Mucosa of descending colon (tissue), 3 donors: ENCODE measurements around the gene FBN1. TPM values are rescaled to one million over a fixed set of nuclear protein-coding genes. Genes with fewer than 3 reads are reported as not detected.
A peak's percentile ranks its signal among the peaks of the same experiment; 100 is the strongest.

Experiments
- ATAC-seq: fragments of 200-7000 bp; cut with Tn5 transposase; one replicate; pipeline ENCODE4 v1.9.1; 2020; ENCODE audit warnings: mild to moderate bottlenecking, moderate library complexity
- DNase-seq, 3 donors: peaks; one replicate each; pipeline ENCODE4 v3.0.0-alpha.2; 2020
- H3K36me3 ChIP-seq: fragments of 200-600 bp; one replicate; pipeline ENCODE4 v1.8.0; 2021; ENCODE audit warnings: low read depth, mild to moderate bottlenecking
- H3K4me1 ChIP-seq: fragments of 200-600 bp; one replicate; pipeline ENCODE4 v1.8.0; 2021; ENCODE audit warnings: low read depth, mild to moderate bottlenecking
- H3K4me3 ChIP-seq: fragments of 200-600 bp; one replicate; pipeline ENCODE4 v1.8.0; 2021; ENCODE audit warnings: mild to moderate bottlenecking
- H3K9me3 ChIP-seq: fragments of 200-600 bp; one replicate; pipeline ENCODE4 v1.8.0; 2021; ENCODE audit warnings: mild to moderate bottlenecking
- intact Hi-C, 2 donors: fragments of 100-400 bp; cut with DNase I in 1 of 2; cut with micrococcal nuclease in 1 of 2; formaldehyde crosslinking; loops; one replicate each; pipeline versions ENCODE4 v1.11.0 to v1.11.1; 2022; cut with DNase I, micrococcal nuclease
- total RNA-seq, 3 donors: library from RNA; stranded (reverse); fragmentation: NEBNext Ultra II Directional in 2 of 3; extraction: Animal tissue kit (Norgen Biotek cat#: 25700) in 2 of 3; gene quantifications; one replicate each; pipeline versions ENCODE4 v1.2.1 to v1.2.4, GENCODE V29; 2021 to 2023
- TF ChIP-seq, protein P1 (sequence below): fragments of 200-600 bp; IDR thresholded peaks from one replicate; pipeline ENCODE4 v1.8.0; 2022; ENCODE audit warnings: antibody characterized with exemption, mild to moderate bottlenecking
- donor health status: DM: no; HTN: no; CAD: no; lungs with moderate emphysema.
- donor health status: DM: no; HTN: no; CAD: no.
- donor health status: DM: no; HTN: yes; CAD: no.

Gene FBN1
- total RNA-seq, 3 donors from 2014 or later, result 9.3 to 47.9 (median 35.9) TPM

DNA sequence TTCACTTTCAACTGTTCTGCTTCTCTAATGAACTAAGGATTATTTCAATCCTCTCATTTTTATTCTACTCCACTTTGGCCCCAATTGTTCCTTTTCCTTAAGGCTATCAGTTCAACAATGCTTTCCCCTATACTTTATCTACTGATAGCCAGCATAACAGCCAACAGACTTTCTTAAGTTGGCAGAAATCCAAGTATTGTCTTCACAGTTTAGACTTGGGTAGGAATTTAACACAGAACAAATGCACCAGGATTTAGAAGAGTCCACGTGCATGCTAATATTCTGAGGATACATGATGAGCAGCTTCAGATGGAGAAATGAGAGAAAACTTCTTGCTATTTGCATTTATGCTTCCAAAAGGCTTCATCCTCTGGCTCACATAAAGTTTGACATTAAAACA, 54.8 kb downstream of the FBN1 start:
- intact Hi-C loops, result no loop called here
- H3K9me3 ChIP-seq, result no peaks in the 10 kb centered on the region
- TF ChIP-seq, protein P1, sequence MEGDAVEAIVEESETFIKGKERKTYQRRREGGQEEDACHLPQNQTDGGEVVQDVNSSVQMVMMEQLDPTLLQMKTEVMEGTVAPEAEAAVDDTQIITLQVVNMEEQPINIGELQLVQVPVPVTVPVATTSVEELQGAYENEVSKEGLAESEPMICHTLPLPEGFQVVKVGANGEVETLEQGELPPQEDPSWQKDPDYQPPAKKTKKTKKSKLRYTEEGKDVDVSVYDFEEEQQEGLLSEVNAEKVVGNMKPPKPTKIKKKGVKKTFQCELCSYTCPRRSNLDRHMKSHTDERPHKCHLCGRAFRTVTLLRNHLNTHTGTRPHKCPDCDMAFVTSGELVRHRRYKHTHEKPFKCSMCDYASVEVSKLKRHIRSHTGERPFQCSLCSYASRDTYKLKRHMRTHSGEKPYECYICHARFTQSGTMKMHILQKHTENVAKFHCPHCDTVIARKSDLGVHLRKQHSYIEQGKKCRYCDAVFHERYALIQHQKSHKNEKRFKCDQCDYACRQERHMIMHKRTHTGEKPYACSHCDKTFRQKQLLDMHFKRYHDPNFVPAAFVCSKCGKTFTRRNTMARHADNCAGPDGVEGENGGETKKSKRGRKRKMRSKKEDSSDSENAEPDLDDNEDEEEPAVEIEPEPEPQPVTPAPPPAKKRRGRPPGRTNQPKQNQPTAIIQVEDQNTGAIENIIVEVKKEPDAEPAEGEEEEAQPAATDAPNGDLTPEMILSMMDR, result no peak
- H3K36me3 ChIP-seq, result no peaks in the 10 kb centered on the region
- H3K4me1 ChIP-seq, result no peaks in the 10 kb centered on the region
- DNase-seq (no peak), ATAC-seq (no peak)
- no peak overlapping the region for H3K4me3 ChIP-seq

DNA sequence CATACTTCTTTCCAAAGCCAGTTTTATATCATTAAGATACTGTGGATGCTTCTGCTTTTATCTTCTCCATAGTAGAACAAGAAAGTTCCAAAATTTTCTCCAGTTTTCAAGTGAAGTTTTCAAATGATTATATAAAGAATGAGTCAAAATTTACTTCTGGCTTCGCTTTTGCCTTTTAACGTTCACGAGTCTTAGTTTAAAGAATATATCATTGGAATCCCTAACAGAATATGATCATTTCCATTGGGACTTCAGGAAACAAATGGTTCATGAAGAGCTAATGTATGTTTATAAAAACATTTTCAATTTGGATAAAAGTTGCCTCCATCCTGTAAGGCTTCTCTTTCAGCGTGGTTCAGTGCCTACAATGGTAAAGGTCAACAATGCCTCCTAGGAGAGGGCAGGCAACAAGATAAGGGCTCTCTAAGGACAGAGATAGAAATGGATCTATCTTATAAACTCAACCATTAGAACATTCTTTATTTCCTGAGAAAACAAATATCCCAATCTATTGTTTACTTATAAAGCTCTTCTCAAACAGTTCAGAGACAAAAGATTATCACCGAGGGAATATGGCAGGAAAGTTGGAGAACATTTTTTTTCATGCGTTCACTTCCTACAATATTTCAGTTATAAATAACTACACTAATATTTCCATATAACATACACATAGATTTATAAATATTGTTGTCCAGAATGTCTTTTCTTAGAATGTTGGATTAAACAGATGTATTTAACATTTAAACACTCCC, 60.5 kb downstream of the FBN1 start:
- no peaks in the 10 kb centered on the region for H3K36me3 ChIP-seq
- H3K4me1 ChIP-seq, result no peaks in the 10 kb centered on the region
- intact Hi-C loops, result no loop called here
- DNase-seq (no peak), ATAC-seq (no peak)
- TF ChIP-seq, protein P1, result no peak
- H3K4me3 ChIP-seq, result no peak overlapping the region
- no peaks in the 10 kb centered on the region for H3K9me3 ChIP-seq

DNA sequence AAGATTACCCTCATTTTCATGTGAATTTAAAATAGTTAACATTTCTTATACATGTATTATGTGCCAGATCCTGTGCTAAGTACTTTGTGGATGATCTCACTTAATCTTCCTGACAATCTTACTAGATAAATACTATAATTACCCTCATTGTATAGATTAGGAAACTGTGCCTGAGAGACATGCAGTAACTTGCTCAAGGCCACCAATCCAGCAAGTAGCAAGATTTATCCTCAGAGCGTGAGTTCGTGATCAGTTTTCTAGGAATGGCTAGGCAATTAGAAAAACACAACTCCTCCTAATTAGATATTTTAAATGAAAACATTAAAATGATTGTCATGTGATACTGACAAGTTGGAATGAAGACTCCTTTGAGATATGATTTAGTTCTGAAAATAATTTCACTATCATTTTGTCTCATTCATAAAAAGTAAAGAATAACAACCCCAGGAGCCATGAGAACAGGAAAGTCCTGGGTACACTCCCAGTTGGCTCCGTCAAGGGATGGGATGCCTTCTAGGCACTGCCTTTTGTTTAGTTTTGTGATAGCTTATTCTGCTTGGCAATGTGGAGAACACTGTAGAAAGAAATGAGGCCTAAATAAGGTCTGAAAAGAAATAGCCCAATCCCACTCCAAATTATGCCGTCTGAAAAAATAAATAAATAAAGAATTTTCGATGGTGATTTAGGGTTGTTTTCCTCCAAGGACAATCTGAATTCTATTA, 61.3 kb downstream of the FBN1 start:
- intact Hi-C loops, result no loop called here
- H3K36me3 ChIP-seq, result no peaks in the 10 kb centered on the region
- H3K4me1 ChIP-seq, result no peaks in the 10 kb centered on the region
- ATAC-seq (no peak), DNase-seq (no peak)
- H3K9me3 ChIP-seq, result no peaks in the 10 kb centered on the region
- TF ChIP-seq, protein P1, result no peak
- no peak overlapping the region for H3K4me3 ChIP-seq

DNA sequence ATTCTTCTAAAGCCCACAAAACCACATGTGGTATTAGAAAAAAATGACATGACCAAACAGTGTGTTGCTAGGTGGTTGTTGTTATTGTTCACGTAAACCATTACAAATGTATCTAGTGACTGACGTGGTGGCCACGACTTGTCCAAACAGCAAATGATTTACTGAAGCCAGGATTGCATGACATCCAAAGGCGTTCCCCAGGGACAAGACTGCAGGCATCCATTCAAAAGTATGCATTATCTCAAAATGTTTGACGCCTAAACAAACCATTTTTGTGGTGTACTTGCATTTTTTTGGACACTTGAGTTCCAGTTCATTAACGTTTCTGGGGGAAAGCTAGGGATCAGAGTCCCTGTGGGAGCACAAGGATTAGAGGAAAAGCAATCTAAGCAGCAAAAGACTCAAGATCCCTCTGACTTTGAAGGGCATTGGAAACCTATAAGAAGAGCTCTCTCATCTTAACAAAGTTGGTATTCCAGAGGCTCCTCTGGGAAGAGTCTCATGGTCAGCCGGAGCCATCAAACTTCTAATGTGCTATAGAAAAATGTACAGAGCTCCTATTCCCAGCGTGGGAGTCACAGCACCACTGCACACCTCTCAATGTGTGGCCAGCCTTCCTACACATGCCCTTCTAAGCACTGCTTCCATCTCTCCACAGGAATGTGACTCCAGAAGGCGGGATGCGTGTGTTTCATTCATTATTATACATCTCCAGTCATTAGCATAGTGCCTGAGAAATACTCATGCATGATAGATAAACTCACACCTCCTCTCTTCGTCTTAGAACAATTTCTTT, 62.9 kb downstream of the FBN1 start:
- intact Hi-C loops, result no loop called here
- Histone ChIP-seq H3K4me3 (no peak overlapping the region), H3K9me3 (no peaks in the 10 kb centered on the region), H3K36me3 (no peaks in the 10 kb centered on the region), H3K4me1 (no peaks in the 10 kb centered on the region)
- ATAC-seq (peak; percentile 25), DNase-seq (no peak)
- TF ChIP-seq, protein P1, result no peak

DNA sequence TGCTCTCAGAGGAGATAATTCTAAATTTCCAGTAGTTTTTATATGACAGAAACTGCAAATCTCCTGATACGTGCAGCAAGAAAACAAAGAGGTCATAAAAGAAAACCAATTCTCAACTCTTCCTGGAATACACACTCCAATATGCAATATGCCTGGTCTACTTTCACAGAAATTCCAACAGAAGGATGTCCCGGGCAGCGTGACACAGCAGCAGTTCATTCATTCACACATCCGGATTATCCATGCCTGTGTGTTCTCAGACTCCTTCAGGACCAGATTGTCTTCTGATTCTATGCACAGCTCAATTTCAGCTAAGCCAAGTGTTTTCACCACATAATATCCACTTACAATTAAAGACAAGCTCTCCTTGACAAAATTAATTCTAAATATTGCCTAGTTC, 64.3 kb downstream of the FBN1 start:
- DNase-seq (no peak), ATAC-seq (no peak)
- Histone ChIP-seq H3K4me1 (no peaks in the 10 kb centered on the region), H3K36me3 (no peaks in the 10 kb centered on the region), H3K4me3 (no peak overlapping the region), H3K9me3 (no peaks in the 10 kb centered on the region)
- TF ChIP-seq, protein P1, result no peak
- intact Hi-C loops, result no loop called here
